Measurements from ENCODE around the gene DLG2.

DLG2 gene

GRCh38 chr11:85627332-85627997 is at the start of gene DLG2:
TSS of gene DLG2 (minus strand) at chr11:85627344.
- TF ChIP-seq, protein P1, sequence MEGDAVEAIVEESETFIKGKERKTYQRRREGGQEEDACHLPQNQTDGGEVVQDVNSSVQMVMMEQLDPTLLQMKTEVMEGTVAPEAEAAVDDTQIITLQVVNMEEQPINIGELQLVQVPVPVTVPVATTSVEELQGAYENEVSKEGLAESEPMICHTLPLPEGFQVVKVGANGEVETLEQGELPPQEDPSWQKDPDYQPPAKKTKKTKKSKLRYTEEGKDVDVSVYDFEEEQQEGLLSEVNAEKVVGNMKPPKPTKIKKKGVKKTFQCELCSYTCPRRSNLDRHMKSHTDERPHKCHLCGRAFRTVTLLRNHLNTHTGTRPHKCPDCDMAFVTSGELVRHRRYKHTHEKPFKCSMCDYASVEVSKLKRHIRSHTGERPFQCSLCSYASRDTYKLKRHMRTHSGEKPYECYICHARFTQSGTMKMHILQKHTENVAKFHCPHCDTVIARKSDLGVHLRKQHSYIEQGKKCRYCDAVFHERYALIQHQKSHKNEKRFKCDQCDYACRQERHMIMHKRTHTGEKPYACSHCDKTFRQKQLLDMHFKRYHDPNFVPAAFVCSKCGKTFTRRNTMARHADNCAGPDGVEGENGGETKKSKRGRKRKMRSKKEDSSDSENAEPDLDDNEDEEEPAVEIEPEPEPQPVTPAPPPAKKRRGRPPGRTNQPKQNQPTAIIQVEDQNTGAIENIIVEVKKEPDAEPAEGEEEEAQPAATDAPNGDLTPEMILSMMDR (IDR thresholded peaks at IDR 0.05): no peak

- TF ChIP-seq, protein P1 (IDR thresholded peaks at IDR 0.05): no peak
Measured at GRCh38 chr11:85673393-85673792, 46.2 kb upstream of the DLG2 start.

GRCh38 chr11:85672105-85672902 is 45.2 kb upstream of the DLG2 start:
- TF ChIP-seq, protein P1 (IDR thresholded peaks at IDR 0.05): no peak

- TF ChIP-seq, protein P1 (IDR thresholded peaks at IDR 0.05): no peak
Measured at GRCh38 chr11:85668157-85668556, 41.0 kb upstream of the DLG2 start.

DNA sequence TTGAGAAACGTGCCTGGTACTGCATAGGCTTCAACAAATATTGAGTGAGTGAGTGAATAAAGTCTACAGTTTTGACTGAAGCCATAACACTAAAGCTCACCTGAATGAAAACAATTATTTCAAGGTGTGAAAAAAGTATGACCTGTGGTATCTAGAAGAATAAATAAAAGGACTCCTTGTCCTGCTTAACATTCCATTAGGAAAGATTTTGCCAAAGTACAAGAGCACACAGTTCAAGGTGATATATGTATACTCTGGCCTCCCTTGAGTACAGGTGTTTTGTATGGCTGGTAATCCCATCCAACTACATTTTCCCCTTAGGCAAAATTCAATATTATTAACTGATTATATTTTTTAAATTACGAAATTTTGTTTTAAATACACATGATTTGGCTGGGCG is 39.5 kb upstream of the DLG2 start:
- TF ChIP-seq, protein P1 (IDR thresholded peaks at IDR 0.05): no peak

- TF ChIP-seq, protein P1 (IDR thresholded peaks at IDR 0.05): no peak
Measured at GRCh38 chr11:85665733-85666132, 38.6 kb upstream of the DLG2 start.

DNA sequence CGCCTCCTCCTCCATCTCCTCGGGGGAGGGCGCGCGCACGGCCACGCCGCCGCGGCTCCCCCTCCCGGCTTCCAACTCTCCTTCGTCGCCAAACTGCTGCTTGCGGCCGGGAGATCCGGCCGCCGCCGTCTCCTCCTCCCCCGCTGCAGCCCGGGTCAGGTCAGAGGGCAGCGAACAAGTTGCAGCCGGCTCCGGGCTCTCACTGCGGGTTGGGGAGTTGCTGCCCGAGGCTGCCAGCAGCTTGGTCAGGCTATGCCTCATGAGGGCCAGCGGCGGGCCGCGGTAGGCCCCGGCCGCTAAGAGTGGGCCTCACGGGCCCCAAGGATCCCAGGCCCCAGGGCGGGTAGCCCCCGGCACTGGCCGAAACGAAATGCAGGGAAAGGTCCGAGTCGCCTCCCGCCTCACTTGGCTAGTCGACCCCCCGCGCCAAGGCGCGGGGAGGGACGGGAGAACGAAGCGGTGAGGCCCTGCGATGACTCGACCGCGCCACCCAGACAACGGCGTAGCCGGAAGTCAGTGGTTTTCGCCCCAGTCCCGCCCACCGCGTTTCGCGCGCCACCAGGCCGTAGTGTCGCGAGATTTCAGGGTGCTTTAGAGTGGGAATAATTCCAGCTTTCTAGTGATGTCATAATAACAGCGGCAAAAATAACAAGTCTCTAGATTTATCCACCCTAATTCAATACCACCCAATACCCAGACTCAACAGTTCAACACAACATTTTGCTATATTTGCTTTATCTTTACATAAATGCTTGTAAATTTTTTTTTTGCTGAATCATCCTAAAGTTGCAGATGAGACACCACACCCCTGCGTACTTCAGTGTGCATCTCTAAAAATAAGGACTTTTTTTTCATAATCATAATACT is 37.7 kb upstream of the DLG2 start, which contains the start of gene CREBZF:
Gene CREBZF, minus strand, starts transcription at position 515 of the 867 bp plus-strand sequence. Its CDS starts 254 bp downstream, at position 261.
- TF ChIP-seq, protein P1 (IDR thresholded peaks at IDR 0.05): no peak

Measured in LNCAP (cell line).